MM.1S (cell line): Measurements from ENCODE around the gene TTL.
"Not testable (repeated sequence)": the region's sequence is repeated elsewhere in the genome, so short reads cannot be mapped to it uniquely, and the experiment has no call there.

Experiments used
- CTCF ChIP-seq: fragments of 300-600 bp; sonication (generic); IDR thresholded peaks from 2 replicates; pipeline ENCODE4 v1.5.1; 2016; ENCODE audit warnings: antibody characterized with exemption, low read length, mixed read lengths
- EZH2phosphoT487 ChIP-seq: fragments of 300-600 bp; sonication (generic); IDR thresholded peaks from 2 replicates; pipeline ENCODE4 v1.6.1; 2018; ENCODE audit warnings: antibody characterized with exemption, low read length

DNA sequence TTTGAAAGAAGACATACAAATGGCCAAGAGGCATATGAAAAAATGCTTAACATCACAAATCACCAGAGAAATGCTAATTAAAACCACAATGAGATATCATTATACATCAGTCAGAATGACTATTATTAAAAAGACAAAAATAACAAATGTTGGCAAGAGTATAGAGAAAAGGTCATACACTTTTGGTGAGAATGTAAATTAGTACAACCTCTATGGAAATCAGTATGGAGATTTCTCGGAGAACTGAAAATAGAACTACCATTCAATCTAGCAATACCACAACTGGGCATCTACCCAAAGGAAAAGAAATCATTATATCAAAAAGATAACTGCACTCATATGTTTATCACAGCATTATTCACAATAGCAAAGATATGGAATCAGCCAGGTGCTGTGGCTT is 37.7 kb upstream of the TTL start:
- not testable (repeated sequence) for TF ChIP-seq CTCF, EZH2phosphoT487
